GM19372 (cell line): Measurements from ENCODE around the gene HOXD4.

ENCODE experiments used
- ATAC-seq: cut with Tn5 transposase; IDR thresholded peaks from one replicate; pipeline ENCODE4 v1.9.1; 2021; ENCODE audit warnings: mild to moderate bottlenecking, low read depth, moderate library complexity; ENCODE audit not compliant: unreplicated experiment

The HOXD4 gene

DNA sequence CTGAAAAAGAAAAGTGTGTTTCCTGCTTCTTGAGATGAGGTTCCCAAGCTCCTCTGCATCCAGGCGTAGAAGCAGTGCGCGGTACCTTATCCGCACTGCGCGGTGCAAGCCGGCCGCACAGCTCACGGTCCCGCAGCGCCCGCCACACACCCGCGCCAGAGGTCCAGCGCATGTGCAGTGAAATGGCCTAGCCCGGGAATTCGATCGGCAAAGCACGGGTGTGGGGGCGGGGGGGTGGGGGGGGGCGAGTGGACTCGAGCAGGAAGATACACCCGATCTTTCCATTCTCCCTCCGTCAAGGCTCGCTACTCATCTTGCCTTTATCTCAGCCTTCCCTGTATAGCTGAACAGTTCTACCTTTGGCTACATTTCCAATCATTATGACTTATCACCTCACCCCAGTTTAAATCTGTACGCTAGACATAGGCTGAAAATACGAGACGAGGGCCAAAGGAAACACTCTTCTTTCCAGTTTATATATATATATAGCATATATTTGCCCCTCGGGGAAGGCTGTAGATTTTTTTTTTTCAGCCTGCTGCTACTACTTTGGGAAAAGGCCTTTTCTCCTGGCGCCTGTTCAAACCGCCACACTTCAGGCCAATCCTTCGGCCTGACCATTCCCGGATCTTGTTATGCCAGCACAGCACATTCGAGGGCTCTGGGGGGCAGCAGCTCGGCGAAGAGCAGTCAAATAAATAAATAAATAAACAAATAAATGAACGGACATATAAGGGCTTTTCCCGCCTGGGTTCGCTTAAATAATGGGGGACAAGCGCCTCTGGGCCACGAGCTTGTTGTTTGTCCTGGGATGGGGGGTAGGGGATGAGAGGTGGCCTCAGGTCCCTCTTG, 11.5 kb upstream of the HOXD4 start:
- ATAC-seq = no peak

DNA sequence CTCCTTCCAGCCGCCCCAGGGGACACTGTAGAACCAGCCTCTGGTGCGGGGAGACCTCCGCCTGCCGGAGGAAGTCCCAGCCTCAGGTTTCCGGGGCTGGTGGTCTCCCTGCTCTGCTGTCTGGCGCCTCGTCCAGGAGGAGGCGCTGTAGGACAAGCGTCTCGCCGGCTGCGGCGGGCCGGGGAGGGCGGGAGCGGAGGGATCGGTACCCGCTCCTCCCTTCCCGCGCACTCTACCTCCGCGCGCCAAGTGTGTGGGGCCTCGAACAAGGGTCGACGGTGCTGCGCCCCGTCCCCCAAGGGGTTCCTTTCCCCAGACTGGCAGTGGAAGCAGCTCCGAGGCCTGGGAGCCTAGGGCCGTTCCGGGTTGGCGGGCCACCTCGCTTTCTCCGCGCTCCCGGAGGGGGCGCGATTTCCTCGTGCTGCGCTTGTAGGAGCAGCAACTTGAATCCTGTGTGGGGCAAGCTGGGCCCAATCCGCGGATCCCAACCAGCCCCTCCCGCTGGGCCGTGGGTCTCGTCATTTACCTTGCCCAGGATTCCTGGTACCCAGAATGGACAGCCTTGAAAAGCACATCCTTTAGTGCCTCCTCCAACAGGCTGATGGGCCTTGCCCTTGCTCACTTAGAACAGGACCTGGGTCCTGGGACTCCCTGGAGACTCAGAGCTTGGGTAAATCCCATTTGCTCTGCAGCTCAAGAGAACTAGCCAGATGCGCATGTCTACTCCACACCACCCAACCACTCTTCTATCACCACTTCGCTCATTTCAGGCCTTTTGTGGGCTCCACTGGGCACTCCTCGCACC, 10.6 kb upstream of the HOXD4 start:
- peak; percentile 95 for ATAC-seq

DNA sequence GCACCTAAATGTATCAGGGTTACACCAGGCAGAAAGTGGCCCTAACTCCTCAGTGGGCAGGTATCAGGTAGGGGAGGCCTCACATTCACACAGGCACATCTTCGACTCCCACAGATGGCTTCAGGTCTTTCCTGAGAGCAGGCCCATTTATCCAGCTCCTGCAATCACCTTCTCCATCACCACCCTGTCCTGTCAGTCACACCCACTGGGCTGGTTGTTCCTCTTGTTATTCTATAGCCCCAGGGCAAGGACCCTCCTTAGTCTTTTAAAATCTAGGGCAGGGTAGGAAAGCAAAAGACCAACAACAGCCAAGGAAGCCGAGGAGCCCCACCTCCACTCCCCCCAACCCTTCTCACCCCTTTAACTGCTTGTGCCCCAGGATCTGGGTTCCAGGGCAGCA, 9.1 kb upstream of the HOXD4 start:
- no peak for ATAC-seq

DNA sequence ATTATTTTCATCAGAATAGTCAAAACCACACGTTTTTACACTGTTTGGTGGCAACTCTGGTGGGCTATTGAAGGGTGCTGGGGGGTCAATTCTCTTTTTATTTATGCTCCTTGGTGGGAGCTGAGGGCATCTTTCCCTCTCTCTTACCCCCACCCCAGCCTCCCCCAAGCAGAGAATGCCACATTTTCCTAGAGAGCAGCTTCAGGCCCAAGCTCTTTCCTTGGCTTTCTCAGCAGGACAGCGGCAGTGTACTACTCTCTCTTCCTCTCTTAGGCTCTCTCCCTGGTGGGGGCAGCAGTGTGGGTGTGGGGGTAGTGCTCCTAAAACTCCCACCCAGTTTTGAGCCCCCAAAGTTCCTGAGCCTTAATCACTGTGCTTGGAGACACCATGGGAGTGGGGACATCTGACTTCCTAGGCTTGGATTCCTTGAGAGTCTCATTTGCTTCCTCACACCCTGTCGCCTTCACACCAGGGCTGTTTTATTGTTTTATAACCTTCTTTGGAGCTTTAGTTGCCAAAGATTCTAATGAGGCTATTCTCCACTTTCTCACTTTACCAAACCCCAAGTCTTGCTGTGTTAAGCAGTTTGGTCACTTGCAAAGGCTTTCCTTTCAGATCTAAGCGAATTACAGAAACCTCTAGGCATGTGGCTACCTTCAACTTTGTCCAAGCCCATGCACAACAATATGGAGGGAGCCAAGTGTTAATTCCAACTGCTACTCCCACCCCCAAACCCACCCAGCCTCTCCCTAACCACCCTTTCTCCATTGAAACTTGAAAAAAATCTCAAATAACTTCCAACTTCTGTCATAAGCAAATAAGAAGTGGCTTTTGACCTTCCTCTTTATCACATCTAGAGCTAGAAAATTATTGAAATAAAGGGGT, 6.0 kb upstream of the HOXD4 start:
- ATAC-seq = no peak

DNA sequence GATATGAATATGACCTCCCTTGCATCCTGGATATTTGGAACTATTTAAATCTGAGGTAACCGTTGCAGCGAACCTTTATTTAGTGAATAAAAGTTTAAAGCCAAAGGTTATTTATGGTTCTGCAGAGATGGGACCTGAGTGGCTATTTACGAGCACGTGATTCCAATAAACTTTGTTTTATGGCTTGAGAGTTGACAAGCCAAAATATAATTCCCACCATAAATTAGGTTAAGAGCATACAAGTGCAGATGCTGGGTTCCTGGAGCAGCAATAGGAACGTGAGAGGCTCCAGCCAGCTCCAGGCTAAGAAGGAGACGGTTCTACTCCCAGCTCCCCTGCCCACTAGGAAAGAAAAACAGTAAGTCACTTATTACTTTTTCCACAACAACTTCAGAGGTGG, 5.2 kb upstream of the HOXD4 start:
- ATAC-seq = no peak

DNA sequence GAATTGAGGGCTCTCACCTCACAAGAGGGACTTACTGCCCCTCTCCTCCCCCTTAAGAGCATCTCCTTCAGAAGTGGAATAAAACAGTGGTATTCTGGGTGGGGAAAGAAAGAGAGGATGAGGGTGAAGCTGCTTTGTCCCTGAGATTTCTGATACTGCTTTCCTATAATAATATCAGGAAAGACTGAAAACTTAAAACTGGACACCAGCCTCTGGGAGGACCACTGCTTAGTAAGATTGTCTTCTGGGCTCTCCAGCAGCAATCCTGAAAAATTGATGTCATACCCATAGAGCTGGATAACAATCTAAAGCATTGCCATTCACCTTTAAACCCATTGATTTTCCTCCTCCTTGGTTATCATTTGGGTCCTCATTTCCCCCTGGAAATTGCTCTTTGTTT, 4.7 kb upstream of the HOXD4 start:
- ATAC-seq = no peak

DNA sequence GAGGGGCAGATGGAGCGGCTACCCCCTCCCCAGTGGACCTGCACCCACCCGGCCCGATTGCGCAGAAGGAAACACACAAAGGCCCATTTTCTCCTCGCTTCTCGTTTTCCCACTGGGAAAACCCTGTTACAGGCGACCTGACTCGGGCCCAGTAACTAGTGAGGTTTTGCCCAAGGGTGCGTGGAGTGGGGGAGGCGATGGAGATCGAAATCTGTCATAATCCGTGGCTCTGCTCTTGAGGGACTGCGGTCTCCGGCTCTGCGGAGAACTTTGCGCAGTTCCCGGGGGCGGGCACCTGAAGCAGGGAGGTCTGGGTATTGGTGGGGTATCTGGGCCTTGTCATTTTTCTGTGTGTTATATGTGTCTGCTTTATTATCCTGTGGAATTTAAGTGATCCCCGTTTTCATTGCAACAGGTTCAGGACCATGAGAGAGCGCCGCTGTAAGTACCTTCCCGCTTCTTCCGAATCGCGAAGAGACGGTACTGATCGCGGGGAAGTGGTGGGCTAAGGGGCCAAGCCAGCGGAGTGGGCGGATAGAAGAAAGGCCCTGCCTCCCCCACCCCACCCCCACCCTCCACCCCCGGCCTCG, 4.0 kb upstream of the HOXD4 start:
- no peak for ATAC-seq

DNA sequence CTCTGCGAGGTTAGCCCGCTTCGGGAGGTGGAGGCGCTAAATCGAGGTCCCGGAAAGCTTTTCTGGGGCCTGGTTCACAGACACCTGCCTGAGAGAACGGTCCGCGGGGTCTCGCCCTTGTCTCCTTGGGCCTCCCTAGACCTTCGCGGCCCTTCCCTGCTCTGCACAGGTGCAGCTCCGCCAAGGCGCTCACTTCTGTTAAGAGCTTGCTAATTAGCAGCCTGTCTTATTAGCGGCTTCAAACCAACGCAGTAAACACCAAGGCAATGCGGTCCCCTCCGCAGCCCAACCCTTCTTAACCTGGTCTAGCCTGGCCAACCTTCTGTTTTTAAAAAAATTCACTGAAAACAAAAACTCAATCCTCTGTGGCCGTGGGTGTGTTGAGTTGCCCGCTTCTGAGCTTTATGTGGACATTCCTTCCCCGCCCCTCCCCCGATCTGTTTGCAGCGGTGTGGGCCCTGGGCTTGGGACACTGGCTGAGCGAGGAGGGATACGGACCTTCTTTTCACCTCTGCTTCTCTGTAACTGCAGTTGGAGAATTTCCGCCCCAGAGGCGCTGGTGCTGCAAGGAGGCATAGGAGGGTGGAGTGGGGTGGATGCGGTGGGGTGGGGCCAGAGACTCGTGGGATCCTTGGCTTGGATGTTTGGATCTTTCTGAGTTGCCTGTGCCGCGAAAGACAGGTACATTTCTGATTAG, 3.4 kb upstream of the HOXD4 start:
- no peak for ATAC-seq

DNA sequence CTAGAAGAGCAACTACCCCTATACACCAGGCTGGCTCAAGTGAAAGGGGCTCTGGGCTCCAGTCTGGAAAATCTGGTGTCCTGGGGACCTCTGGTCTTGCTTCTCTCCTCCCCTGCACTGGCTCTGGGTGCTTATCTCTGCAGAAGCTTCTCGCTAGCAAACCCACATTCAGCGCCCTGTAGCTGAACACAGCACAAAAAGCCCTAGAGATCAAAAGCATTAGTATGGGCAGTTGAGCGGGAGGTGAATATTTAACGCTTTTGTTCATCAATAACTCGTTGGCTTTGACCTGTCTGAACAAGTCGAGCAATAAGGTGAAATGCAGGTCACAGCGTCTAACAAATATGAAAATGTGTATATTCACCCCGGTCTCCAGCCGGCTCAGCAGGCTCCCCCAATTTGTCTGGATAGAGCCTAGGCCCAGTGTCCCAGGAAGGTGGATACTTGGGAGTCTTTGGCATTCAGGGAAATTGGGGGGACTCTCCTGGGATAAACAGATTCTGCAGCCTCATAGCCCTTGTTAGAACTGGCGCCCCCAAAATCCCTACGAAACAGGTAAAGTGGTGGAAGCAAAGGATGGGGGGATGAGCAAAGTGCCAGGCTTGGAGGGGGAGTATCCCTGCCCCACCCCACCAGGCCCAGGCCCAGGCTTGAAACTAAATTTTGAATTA, 2.5 kb upstream of the HOXD4 start:
- ATAC-seq = no peak

DNA sequence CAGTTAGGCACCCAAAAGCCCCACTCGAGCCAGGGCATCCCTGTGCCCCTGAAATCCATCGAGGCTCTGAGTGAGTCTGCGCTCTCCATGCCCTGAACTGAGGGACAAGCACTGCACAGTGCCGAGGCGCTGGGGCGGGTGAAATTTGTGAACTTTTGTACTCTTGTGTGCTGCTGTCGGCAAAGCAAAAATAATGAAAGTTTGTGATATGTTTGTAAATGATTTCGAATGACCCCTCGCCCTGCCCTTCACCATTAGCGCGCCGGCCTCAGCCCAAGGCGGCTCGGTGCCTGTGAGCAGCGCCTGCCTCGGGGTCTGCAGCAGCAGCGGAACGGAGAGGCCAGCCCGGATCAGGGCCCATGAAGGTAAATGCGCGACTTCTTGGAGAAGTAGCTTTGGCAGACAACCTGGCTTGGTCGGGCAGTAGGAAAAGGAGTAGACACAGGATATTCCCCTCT, 1.8 kb upstream of the HOXD4 start:
- ATAC-seq = no peak

DNA sequence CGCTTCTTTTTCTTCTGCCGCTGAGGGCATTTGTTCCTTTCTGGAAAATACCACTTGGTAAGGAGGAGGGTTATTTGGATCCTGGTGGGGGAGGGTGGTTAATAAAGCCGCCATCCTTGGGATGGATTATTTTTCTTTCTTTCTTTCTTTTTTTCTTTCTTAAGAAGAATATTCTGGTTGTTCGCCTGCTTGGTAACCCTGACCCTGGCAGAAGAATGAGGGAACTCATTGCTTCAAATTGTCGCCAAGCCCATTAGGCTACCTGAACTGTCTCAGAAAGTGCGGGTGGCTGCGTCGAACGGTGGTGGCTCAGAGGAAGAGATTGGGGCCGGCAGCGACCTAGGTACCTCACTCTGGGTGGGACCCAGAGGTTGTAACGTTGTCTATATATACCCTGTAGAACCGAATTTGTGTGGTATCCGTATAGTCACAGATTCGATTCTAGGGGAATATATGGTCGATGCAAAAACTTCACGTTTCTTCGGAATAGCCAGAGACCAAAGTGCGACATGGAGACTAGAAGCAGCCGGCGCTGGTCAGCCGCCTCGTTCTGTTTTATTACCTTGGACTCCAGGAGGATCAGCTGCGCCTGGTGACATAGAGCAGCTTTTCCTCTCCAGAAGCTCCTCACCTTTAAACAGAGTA, 1.3 kb upstream of the HOXD4 start:
- no peak for ATAC-seq

DNA sequence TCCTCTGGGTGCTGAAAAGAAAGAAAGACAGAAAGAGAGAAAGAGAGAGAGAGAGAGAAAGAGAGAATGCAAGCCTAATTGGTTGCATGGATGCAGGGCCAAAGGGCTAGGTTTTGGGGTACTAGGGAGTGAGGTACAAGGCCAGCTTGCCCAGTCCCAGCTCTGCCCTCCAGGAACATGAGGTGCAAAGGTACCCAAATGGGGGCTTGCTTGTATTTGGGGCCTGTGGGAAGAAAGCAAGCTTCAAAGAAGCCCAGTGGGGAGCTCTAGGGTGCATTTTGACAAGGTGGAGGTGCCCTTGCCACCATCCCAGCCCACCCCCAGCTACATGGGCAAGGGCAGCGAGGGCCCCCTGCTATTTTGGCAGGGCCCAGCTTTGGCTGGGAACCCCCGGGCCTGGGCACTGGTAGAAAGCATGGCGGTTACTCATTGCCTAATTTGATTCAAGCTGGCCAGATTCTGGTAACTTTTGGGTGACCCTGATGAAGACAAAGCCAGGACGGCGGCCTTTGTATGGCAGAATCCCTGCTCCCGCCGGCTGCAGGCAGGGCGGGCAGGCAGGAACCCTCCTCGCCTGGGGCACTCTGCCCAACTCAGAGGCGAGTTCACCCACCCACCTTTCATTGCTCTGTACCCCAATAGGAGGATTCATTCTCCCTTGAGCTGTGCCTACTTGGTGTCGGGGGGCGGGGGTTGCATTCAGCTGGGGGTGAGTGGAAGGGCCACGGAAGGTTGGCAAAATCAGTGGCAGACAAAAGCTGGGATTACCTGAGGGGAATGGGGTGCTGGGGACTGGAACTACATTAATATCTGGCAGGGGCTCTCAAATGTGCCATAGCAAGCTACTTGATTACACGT, 537 bp upstream of the HOXD4 start:
- ATAC-seq = no peak

DNA sequence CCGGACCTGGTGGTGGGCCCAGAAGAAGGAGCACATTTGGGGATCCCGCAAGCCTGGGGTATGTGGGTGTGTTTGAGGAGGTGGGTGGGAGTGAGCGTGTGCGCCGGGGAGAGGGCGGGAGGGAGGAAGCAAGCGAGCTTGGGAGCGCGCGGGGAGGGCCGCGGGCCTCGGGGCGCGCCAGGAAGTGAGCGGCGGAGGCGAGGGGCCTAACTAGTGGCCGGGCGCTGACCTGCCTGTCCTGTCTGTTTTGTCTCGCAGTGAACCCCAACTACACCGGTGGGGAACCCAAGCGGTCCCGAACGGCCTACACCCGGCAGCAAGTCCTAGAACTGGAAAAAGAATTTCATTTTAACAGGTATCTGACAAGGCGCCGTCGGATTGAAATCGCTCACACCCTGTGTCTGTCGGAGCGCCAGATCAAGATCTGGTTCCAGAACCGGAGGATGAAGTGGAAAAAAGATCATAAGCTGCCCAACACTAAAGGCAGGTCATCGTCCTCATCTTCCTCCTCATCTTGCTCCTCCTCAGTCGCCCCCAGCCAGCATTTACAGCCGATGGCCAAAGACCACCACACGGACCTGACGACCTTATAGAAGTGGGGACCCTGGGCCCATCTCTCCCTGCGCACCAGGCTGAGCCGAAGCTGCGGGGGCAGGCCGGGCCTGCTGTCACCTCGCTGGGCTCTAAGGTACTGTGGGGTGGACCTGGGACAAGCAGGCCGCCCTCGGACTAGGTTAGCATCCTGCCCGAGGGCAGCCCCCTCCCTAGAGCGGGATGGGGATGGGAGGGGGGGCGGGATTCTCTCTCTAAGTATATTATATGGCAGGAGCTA, 1.2 kb downstream of the HOXD4 start:
- no peak for ATAC-seq

DNA sequence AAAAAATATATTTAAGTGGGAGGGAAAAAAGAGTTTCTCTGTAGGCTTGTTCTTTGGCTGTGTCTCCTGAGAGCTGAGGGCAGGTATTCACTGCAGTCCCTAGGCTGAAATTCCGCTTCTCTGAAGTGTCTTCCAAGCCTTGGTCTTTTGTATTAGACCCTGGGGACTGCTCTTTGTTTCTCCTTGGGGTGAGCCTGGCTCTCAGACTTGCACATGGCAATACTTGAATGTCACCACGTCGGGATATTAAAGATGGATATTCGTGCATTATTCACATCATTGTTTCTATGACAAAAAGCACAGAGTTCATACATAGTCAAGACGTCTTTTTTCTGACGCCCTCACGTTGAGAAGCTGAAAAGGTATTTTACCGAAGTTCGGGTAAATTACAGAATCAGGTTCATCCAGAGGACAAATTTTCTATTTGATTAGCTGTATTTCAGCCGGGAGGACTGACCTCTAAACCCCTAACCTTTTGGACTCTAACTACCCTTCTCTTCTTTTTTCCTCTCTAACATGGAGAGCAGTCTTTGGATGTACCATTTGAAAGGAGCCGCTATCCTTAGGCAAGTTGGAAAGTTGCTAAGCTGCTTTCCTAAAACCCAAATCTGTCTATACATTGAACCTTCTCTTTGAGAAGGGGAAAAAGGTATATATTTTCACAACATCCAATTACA, 3.4 kb downstream of the HOXD4 start:
- ATAC-seq = no peak

DNA sequence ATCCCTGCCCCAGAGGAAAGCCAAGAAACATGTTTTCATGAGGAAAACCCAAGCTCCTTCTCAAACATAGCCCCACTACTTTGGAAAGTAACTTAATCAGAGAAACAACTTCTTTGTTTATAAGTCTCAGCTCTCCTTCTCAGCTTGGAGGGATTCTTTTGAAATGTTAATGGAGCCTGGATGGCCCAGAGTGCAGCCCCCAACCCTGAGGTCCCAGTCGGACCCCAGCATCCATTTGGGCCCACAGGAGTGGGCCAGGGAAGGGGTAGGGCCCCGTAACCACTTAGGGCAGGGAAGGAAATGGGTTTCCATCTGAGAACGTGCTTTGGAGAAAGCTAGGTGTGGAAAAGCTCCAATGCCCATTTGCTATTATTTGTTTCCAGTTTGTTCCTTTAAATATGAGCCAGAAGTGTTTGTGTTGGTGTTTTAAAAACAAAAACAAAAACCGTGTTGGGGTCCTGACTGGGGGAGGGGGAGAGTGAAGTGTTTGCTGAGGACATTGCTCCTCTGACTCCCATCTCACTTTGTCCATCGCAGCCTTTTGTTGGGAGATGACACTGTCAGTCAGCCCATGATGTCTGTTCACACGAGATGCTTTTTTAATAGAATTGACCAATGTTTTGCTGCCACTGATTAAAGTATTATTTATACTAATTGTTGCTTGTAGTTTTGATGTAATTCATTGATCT, 4.2 kb downstream of the HOXD4 start:
- no peak for ATAC-seq

DNA sequence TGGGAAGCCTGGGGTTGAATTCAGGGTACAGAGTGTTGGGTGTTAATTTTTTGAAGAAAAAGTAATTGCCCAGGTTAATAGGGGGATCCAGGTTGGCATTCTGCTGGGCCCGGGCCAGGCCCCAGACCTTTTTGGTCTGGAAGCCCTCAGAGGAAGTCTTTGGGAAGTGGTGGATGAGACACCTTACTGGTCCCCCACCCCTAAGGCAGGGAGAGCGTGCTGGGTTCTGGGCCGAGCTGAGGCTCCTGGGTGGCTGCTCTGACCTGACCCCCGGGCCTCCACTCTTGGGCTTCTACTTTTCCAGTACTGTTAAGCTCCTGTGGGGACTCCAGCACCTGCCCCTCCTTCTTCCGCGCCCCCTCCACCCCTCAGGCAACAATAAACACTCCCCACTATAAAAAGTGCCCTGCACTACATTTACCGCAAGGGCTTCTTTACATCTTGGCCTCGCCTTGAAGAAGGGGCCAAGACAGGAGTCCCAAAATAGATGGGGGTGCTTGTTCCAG, 5.0 kb downstream of the HOXD4 start:
- no peak for ATAC-seq
